Smooth muscle cell (in vitro differentiated cells): ENCODE data around the gene SERPINC1. TPM values are rescaled to one million over a fixed set of nuclear protein-coding genes. Genes with fewer than 3 reads are reported as not detected.

Experiments used
- DNase-seq: peaks from one replicate; lab custom pipeline; 2025; ENCODE audit not compliant: unreplicated experiment; lab: John Stamatoyannopoulos, UW
- H2AFZ ChIP-seq: fragments of 200-600 bp; sonication (generic); 2 replicates; pipeline ENCODE4 v1.6.0; 2016; ENCODE audit warnings: antibody characterized with exemption, low read depth, mild to moderate bottlenecking
- H3F3A ChIP-seq: fragments of 200-600 bp; sonication (generic); 2 replicates; pipeline ENCODE4 v1.6.0; 2017; ENCODE audit warnings: antibody characterized with exemption, low read depth
- H3K27ac ChIP-seq: fragments of 200-600 bp; sonication (generic); 2 replicates; pipeline ENCODE4 v1.5.1; 2016; ENCODE audit warnings: low read depth, mild to moderate bottlenecking
- H3K27me3 ChIP-seq: fragments of 200-600 bp; sonication (generic); 2 replicates; pipeline ENCODE4 v1.6.1; 2016; ENCODE audit warnings: low read depth, mild to moderate bottlenecking
- H3K36me3 ChIP-seq: fragments of 200-600 bp; sonication (generic); 2 replicates; pipeline ENCODE4 v1.5.1; 2016; ENCODE audit warnings: low read depth
- H3K4me1 ChIP-seq: fragments of 200-600 bp; sonication (generic); 2 replicates; pipeline ENCODE4 v1.5.1; 2016; ENCODE audit warnings: low read depth
- H3K4me2 ChIP-seq: fragments of 200-600 bp; sonication (generic); 2 replicates; pipeline ENCODE4 v1.6.0; 2016; ENCODE audit warnings: mild to moderate bottlenecking
- H3K4me3 ChIP-seq: fragments of 200-600 bp; sonication (generic); 2 replicates; pipeline ENCODE4 v1.5.1; 2016; ENCODE audit warnings: mild to moderate bottlenecking
- H3K79me2 ChIP-seq: fragments of 200-600 bp; sonication (generic); 2 replicates; pipeline ENCODE4 v1.6.0; 2016; ENCODE audit warnings: low read depth, mild to moderate bottlenecking
- H3K9ac ChIP-seq: fragments of 200-600 bp; sonication (generic); 2 replicates; pipeline ENCODE4 v1.6.0; 2016; ENCODE audit warnings: low read depth
- H3K9me3 ChIP-seq: fragments of 200-600 bp; sonication (generic); replicated peaks from 2 replicates; pipeline ENCODE4 v1.5.1; 2016; ENCODE audit warnings: low read depth
- H4K20me1 ChIP-seq: fragments of 200-600 bp; sonication (generic); 2 replicates; pipeline ENCODE4 v1.6.0; 2016; ENCODE audit warnings: low read depth
- CTCF ChIP-seq: fragments of 200-600 bp; sonication (generic); IDR thresholded peaks from 2 replicates; pipeline ENCODE4 v1.5.1; 2017; ENCODE audit warnings: borderline replicate concordance, mild to moderate bottlenecking, antibody characterized with exemption; ENCODE audit not compliant: insufficient read depth, poor library complexity, severe bottlenecking
- WGBS: methylation state at CpG from one replicate; pipeline ENCODE4 v1.1.7; 2016; ENCODE audit warnings: low lambda C conversion rate; 5-methylcytosine and 5-hydroxymethylcytosine counted together
- polyA plus RNA-seq: library from polyadenylated mRNA; unstranded; fragments of >200 nt; fragmentation: Nextera tagmentation; extraction: Ambion mirVana; gene quantifications from 2 replicates; pipeline ENCODE4 v1.2.1, GENCODE V29; 2016
- total RNA-seq: library from RNA; depleted of rRNA; stranded (reverse); fragments of >200 nt; gene quantifications from 2 replicates; pipeline ENCODE4 v1.2.3, GENCODE V29; 2014

SERPINC1 gene
- total and polyA plus RNA-seq, 2 experiments from 2014 or later, result 0.49 to 0.56 TPM

GRCh38 chr1:173865468-173866164, 51.5 kb downstream of the SERPINC1 start:
- Histone ChIP-seq H2AFZ (no peak overlapping the region), H3K36me3 (peaks cover 23% of the 10 kb centered on the region), H3K9ac (peak overlapping the region; percentile 55), H3K9me3 (no peaks in the 10 kb centered on the region), H3K79me2 (peaks cover 32% of the 10 kb centered on the region), H3K27ac (peak overlapping the region; percentile 62), H3K4me1 (peaks cover 32% of the 10 kb centered on the region), H3K4me2 (peak overlapping the region; percentile 90), H4K20me1 (peaks cover 51% of the 10 kb centered on the region), H3K4me3 (peak overlapping the region; percentile 65), H3K27me3 (no peaks in the 10 kb centered on the region), H3F3A (peaks cover 44% of the 10 kb centered on the region)
- TF ChIP-seq CTCF, result no peak
- 28% methylated on average over 4 of the region's 4 CpGs for WGBS
- no peak for DNase-seq

- no peak overlapping the region for H3K9ac ChIP-seq
These were observed 52.8 kb downstream of the SERPINC1 start for GRCh38 chr1:173864179-173864867.

GRCh38 chr1:173863224-173864161, 53.6 kb downstream of the SERPINC1 start:
- H3K9ac ChIP-seq, result no peak overlapping the region
- no peak for TF ChIP-seq CTCF
- peaks cover 44% of the 10 kb centered on the region for H3F3A ChIP-seq

More at GRCh38 chr1:173864179-173864867, 52.8 kb downstream of the SERPINC1 start:
- Histone ChIP-seq H3K27me3 (no peaks in the 10 kb centered on the region), H3K36me3 (peaks cover 23% of the 10 kb centered on the region), H2AFZ (no peak overlapping the region), H3K4me3 (peak overlapping the region; percentile 65), H3K4me1 (peaks cover 32% of the 10 kb centered on the region), H4K20me1 (peaks cover 51% of the 10 kb centered on the region), H3K9me3 (no peaks in the 10 kb centered on the region), H3K79me2 (peaks cover 28% of the 10 kb centered on the region), H3F3A (peaks cover 44% of the 10 kb centered on the region), H3K4me2 (peak overlapping the region; percentile 90), H3K27ac (peak overlapping the region; percentile 62)
- 88% methylated on average over 5 of the region's 5 CpGs for WGBS
- TF ChIP-seq CTCF, result no peak
- no peak for DNase-seq

More at GRCh38 chr1:173863224-173864161, 53.6 kb downstream of the SERPINC1 start:
- peaks cover 27% of the 10 kb centered on the region for H3K4me1 ChIP-seq
- no peak overlapping the region for H3K4me3 ChIP-seq
- DNase-seq, result no peak
- H3K36me3 ChIP-seq, result peaks cover 28% of the 10 kb centered on the region
- no peak overlapping the region for H2AFZ ChIP-seq
- peaks cover 28% of the 10 kb centered on the region for H3K79me2 ChIP-seq
- peaks cover 51% of the 10 kb centered on the region for H4K20me1 ChIP-seq
- H3K27me3 ChIP-seq, result no peaks in the 10 kb centered on the region
- no peaks in the 10 kb centered on the region for H3K9me3 ChIP-seq
- peak overlapping the region; percentile 62 for H3K27ac ChIP-seq
- peak overlapping the region; percentile 4 for H3K4me2 ChIP-seq
